K562 (cell line): Measurements from ENCODE around the gene LIAS. TPM values are rescaled to one million over a fixed set of nuclear protein-coding genes. Genes with fewer than 3 reads are reported as not detected.

Experiments
- CCNT2 ChIP-seq: IDR thresholded peaks from 2 replicates; pipeline ENCODE4 v1.6.1; 2011; ENCODE audit warnings: borderline replicate concordance, low read depth, mild to moderate bottlenecking, moderate library complexity, mixed read lengths, low read length; ENCODE audit not compliant: insufficient read length; ENCODE audit errors: extremely low read depth
- HDAC1 ChIP-seq, 2 experiments: fragments of 450-650 bp; IDR thresholded peaks; 2 replicates each; pipeline ENCODE4 v1.6.1; 2016 to 2017; ENCODE audit warnings: inconsistent platforms in 1 of 2, mild to moderate bottlenecking in 1 of 2, moderate library complexity in 1 of 2
- LCOR ChIP-seq: sonication (generic); formaldehyde crosslinking; IDR thresholded peaks from 2 replicates; pipeline ENCODE4 v1.8.0; 2022; ENCODE audit warnings: mild to moderate bottlenecking, missing genetic modification reagents
- MCM7 ChIP-seq, 2 experiments: fragments of 450-650 bp; IDR thresholded peaks; 2 replicates each; pipeline ENCODE4 v1.6.1; 2016 to 2018
- MXI1 ChIP-seq: IDR thresholded peaks from 2 replicates; pipeline ENCODE4 v1.6.1; 2011; ENCODE audit warnings: low read depth, mild to moderate bottlenecking, improper control_type of control experiment, low read length
- NFATC3 ChIP-seq: fragments of 450-650 bp; IDR thresholded peaks from 2 replicates; pipeline ENCODE4 v1.6.1; 2017; ENCODE audit warnings: mild to moderate bottlenecking
- PHF20 ChIP-seq: fragments of 450-650 bp; IDR thresholded peaks from 2 replicates; pipeline ENCODE4 v1.6.1; 2018; ENCODE audit not compliant: partially characterized antibody
- SAP30 ChIP-seq: fragments of 200-600 bp; sonication (generic); IDR thresholded peaks from 2 replicates; pipeline ENCODE4 v1.6.1; 2012; ENCODE audit warnings: borderline replicate concordance, low read depth, mild to moderate bottlenecking, moderate library complexity, low read length, control low read depth, inconsistent platforms; ENCODE audit not compliant: insufficient read depth, poor library complexity, severe bottlenecking
- SRSF3 ChIP-seq: fragments of 200-400 bp; formaldehyde crosslinking; IDR thresholded peaks from 2 replicates; pipeline ENCODE4 v1.6.1; 2016; ENCODE audit warnings: mild to moderate bottlenecking, low read length, moderate library complexity; ENCODE audit not compliant: insufficient read depth
- TAF7 ChIP-seq: fragments of 450-650 bp; IDR thresholded peaks from 2 replicates; pipeline ENCODE4 v1.6.1; 2016; ENCODE audit warnings: missing genetic modification characterization, missing compliant biosample characterization
- TEAD4 ChIP-seq, 2 experiments: sonication (generic) in 1 of 2; formaldehyde crosslinking in 1 of 2; IDR thresholded peaks; 2 replicates each; pipeline versions ENCODE4 v1.6.1 to v1.8.0; 2012 to 2022; ENCODE audit warnings: borderline replicate concordance in 1 of 2, inconsistent platforms in 1 of 2, low read length in 1 of 2, mild to moderate bottlenecking in 1 of 2, missing genetic modification reagents in 1 of 2
- ZNF143 ChIP-seq: sonication (generic); formaldehyde crosslinking; IDR thresholded peaks from 2 replicates; pipeline ENCODE4 v1.9.0; 2022; ENCODE audit warnings: mild to moderate bottlenecking, missing genetic modification reagents
- ZNF79 ChIP-seq: fragments of 250-450 bp; sonication (Bioruptor Pico); IDR thresholded peaks from 2 replicates; pipeline ENCODE4 v1.4.0; 2020; ENCODE audit warnings: low read depth, mild to moderate bottlenecking, moderate library complexity
- ZZZ3 ChIP-seq: fragments of 450-650 bp; IDR thresholded peaks from 2 replicates; pipeline ENCODE4 v1.6.1; 2016; ENCODE audit warnings: antibody characterized with exemption, mild to moderate bottlenecking, moderate library complexity
- polyA plus RNA-seq, 8 experiments: library from polyadenylated mRNA; depleted of rRNA in 4 of 8; stranded (reverse) in 5 of 8; unstranded in 3 of 8; fragments of >200 nt; fragmentation: Nextera tagmentation in 2 of 8; fragmentation: Illumina TruSeq in 1 of 8; extraction: Ambion mirVana in 2 of 8; extraction: Trizol in 1 of 8; gene quantifications; 2 replicates each; pipeline versions ENCODE4 v1.2.1 to v1.2.3, GENCODE V29; 2011 to 2014; ENCODE audit warnings: inconsistent platforms in 1 of 8, missing spikeins in 1 of 8
- total RNA-seq, 7 experiments: library from RNA; depleted of rRNA in 6 of 7; stranded (reverse); fragments of >200 nt in 6 of 7; fragmentation: Illumina TruSeq in 2 of 7; extraction: Trizol in 2 of 7; gene quantifications; 2 replicates each; pipeline versions ENCODE4 v1.2.1 to v1.2.3, GENCODE V29; 2011 to 2021; ENCODE audit warnings: low replicate concordance in 1 of 7
- TF ChIP-seq, protein P1 (sequence below): sonication (generic); formaldehyde crosslinking; IDR thresholded peaks from 2 replicates; pipeline ENCODE4 v1.8.1; 2023; ENCODE audit warnings: mild to moderate bottlenecking, missing genetic modification reagents, moderate library complexity
- TF ChIP-seq, protein P2 (sequence below): fragments of 250-450 bp; sonication (Bioruptor Pico); IDR thresholded peaks from 2 replicates; pipeline ENCODE4 v1.4.0; 2020; ENCODE audit warnings: borderline replicate concordance

The LIAS gene
- total and polyA plus RNA-seq, 9 of the 15 experiments (the other 6 are each of a cell fraction or from before 2014, with no cell fraction given): 21.9 to 57.1 (median 42.1) TPM

DNA sequence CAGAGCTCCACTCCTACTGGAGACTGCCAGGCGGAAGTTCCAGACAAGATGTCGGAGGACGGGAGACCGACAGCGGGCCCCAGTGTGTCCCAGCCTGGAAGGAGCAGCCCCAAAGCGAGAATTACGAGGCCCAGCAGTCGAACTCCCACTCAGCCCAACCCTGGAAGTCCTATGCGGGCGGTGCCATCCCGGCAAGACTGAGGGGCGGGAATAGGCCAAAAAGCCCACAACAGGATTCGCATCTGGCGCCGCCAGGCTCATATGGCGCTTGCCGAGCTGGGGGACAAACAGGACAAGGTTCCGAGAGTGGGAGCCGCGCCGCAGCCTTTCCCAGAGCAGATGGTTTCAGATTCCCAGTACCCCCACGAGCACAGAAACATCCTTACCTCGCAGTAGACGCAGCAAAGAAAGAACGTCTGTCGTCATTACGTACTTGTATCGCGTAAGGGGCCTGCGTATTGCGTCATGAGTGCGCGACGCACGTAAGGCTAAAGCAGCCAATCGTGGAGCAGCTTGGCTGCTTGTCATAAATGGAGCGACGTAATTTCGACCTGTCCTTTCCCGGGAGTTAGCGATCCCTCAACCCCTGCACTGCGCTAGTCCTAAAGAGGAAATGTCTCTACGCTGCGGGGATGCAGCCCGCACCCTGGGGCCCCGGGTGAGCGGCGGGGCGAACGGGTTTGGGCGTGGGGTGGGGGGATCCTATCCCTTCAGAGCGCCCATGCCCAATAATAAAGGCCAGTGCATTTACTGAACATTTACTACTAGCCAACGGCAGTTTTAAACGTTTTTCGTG lies at the start of gene LIAS, which contains the start of gene RPL9 (continued):
- peak; percentile 93 for TF ChIP-seq PHF20
- TF ChIP-seq, protein P1, sequence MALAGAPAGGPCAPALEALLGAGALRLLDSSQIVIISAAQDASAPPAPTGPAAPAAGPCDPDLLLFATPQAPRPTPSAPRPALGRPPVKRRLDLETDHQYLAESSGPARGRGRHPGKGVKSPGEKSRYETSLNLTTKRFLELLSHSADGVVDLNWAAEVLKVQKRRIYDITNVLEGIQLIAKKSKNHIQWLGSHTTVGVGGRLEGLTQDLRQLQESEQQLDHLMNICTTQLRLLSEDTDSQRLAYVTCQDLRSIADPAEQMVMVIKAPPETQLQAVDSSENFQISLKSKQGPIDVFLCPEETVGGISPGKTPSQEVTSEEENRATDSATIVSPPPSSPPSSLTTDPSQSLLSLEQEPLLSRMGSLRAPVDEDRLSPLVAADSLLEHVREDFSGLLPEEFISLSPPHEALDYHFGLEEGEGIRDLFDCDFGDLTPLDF (CRISPR knock-in tag): peak; percentile 6; the same call in 1 of the 2 replicates
- peak; percentile 48; the same call in 1 of the 2 replicates for TF ChIP-seq LCOR
- TF ChIP-seq MXI1: peak; percentile 67; the same call in 1 of the 2 replicates
- TF ChIP-seq ZNF143 (CRISPR knock-in tag): peak; percentile 31; the same call in 1 of the 2 replicates
- no peak for TF ChIP-seq NFATC3
- TF ChIP-seq TEAD4 (IDR thresholded peaks at IDR 0.05; ENCODE audit: low read length): no peak
- no peak; the same call in 1 of the 2 replicates for TF ChIP-seq TEAD4 (CRISPR knock-in tag; IDR thresholded peaks at IDR 0.05; ENCODE audit: borderline replicate concordance)
- TF ChIP-seq ZNF79 (CRISPR knock-in tag): no peak
- peak; percentile 99 for TF ChIP-seq TAF7 (tag)
- TF ChIP-seq, protein P2, sequence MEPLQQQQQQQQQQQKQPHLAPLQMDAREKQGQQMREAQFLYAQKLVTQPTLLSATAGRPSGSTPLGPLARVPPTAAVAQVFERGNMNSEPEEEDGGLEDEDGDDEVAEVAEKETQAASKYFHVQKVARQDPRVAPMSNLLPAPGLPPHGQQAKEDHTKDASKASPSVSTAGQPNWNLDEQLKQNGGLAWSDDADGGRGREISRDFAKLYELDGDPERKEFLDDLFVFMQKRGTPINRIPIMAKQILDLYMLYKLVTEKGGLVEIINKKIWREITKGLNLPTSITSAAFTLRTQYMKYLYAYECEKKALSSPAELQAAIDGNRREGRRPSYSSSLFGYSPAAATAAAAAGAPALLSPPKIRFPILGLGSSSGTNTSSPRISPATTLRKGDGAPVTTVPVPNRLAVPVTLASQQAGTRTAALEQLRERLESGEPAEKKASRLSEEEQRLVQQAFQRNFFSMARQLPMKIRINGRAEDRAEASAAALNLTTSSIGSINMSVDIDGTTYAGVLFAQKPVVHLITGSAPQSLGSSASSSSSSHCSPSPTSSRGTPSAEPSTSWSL (CRISPR knock-in tag): no peak
- TF ChIP-seq CCNT2: no peak
- TF ChIP-seq HDAC1 (IDR thresholded peaks at IDR 0.05): peak in 1 of 2 experiments; percentile 64; a peak in 1 of 4 replicates
- peak; percentile 99 for TF ChIP-seq ZZZ3
- TF ChIP-seq MCM7 (IDR thresholded peaks at IDR 0.05): 0 out of 4 replicates have a peak, but pooled peaks of 1 of the 2 experiments have one; percentile 44
- TF ChIP-seq SRSF3: no peak
- TF ChIP-seq SAP30: peak; percentile 19
